ENCODE data around the gene ZNF766. TPM values are rescaled to one million over a fixed set of nuclear protein-coding genes. Genes with fewer than 3 reads are reported as not detected.
"Not testable (repeated sequence)": the region's sequence is repeated elsewhere in the genome, so short reads cannot be mapped to it uniquely, and the experiment has no call there.

ZNF766 gene
- total RNA-seq, 2 donors from 2014 or later, result 31.2 to 41.6 TPM

GRCh38 chr19:52335768-52336116 lies 66.4 kb downstream of the ZNF766 start:
- DNase-seq, result no peak
- no peaks in the 10 kb centered on the region for H3K27me3 Mint-ChIP-seq (ENCODE audit: insufficient read depth)
- Histone ChIP-seq H3K27me3 (ENCODE audit: control insufficient read depth, insufficient read depth, low read length, poor library complexity, severe bottlenecking) (no peaks in the 10 kb centered on the region), H3K4me1 (ENCODE audit: control insufficient read depth, insufficient read depth, low read length) (peaks cover 3% of the 10 kb centered on the region), H3K36me3 (ENCODE audit: control insufficient read depth, insufficient read depth, low read length) (peaks cover 12% of the 10 kb centered on the region), H3K9ac (ENCODE audit: extremely low read depth, low read length, poor library complexity, severe bottlenecking) (peak overlapping the region; percentile 91), H3K4me3 (ENCODE audit: low read length) (peak overlapping the region; percentile 98), H3K27ac (ENCODE audit: low read depth, low read length) (no peak overlapping the region), H3K9me3 (ENCODE audit: control insufficient read depth, low read length) (peaks cover 59% of the 10 kb centered on the region)
- peaks cover 31% of the 10 kb centered on the region for H3K36me3 Mint-ChIP-seq (ENCODE audit: low read depth)
- H3K27ac Mint-ChIP-seq, result peak overlapping the region; percentile 99
- H3K4me1 Mint-ChIP-seq, result peaks cover 21% of the 10 kb centered on the region
- H3K9me3 Mint-ChIP-seq, result peaks cover 46% of the 10 kb centered on the region
- TF ChIP-seq, protein P1, sequence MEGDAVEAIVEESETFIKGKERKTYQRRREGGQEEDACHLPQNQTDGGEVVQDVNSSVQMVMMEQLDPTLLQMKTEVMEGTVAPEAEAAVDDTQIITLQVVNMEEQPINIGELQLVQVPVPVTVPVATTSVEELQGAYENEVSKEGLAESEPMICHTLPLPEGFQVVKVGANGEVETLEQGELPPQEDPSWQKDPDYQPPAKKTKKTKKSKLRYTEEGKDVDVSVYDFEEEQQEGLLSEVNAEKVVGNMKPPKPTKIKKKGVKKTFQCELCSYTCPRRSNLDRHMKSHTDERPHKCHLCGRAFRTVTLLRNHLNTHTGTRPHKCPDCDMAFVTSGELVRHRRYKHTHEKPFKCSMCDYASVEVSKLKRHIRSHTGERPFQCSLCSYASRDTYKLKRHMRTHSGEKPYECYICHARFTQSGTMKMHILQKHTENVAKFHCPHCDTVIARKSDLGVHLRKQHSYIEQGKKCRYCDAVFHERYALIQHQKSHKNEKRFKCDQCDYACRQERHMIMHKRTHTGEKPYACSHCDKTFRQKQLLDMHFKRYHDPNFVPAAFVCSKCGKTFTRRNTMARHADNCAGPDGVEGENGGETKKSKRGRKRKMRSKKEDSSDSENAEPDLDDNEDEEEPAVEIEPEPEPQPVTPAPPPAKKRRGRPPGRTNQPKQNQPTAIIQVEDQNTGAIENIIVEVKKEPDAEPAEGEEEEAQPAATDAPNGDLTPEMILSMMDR (conservative IDR thresholded peaks at IDR 0.05), result no peak
- WGBS, 2 experiments (ENCODE audit: insufficient coverage in 1 of 2, insufficient read length in 1 of 2), result 68 to 92% methylated on average over 6 to 8 of the region's 9 CpGs
- peak overlapping the region; percentile 86 for H3K4me3 Mint-ChIP-seq

DNA sequence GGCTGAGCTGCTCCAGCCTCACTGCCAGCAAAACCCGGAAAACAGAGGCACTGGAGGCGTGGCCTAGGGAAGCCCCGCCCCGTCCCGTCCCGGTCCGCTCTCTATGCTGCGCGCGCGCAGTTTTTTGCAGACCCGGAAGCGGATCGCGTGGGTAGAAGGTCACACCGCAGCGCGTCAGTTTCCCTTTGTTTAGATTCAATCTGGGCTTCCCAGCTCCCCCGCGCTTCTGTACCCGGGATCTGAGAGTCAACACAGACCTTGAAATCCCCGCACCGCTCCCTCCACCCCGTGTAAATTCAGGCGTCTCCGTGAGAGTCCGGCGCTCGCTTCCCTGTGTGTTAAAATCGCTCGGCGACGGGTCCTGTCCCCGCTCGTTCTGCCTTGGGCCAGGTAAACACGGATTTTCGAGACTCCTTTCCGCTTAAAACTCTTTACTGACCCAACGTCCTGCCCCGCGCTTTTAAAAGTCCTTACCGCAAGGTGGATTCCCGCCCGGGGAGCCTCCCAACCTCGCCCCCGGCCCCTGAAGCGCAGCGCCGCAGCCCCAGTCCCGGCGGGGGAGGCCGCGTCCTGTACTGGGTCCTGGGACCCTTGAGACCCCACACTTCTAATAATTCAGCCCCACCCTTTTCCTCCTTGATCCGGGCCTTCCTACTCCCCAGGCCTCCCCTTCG lies 66.9 kb downstream of the ZNF766 start, which contains the start of gene ZNF610:
ZNF610 (plus strand) TSS at position 127 of the 674 bp plus-strand sequence. CDS start 12,930 bp downstream, outside the sequence.
- peaks cover 34% of the 10 kb centered on the region for H3K36me3 Mint-ChIP-seq (ENCODE audit: low read depth)
- 0 to 1% methylated on average over 31 to 55 of the region's 55 CpGs for WGBS, 2 experiments (ENCODE audit: insufficient coverage in 1 of 2, insufficient read length in 1 of 2)
- H3K4me3 ChIP-seq (ENCODE audit: low read length), result peak within 1 kb of the TSS; percentile 98
- H3K27me3 Mint-ChIP-seq (ENCODE audit: insufficient read depth), result no peaks in the 10 kb centered on the region
- H3K27me3 ChIP-seq (ENCODE audit: control insufficient read depth, insufficient read depth, low read length, poor library complexity, severe bottlenecking), result no peaks in the 10 kb centered on the region
- H3K4me3 Mint-ChIP-seq, result peak within 1 kb of the TSS; percentile 86
- H3K4me1 Mint-ChIP-seq, result peaks cover 21% of the 10 kb centered on the region
- H3K36me3 ChIP-seq (ENCODE audit: control insufficient read depth, insufficient read depth, low read length), result peaks cover 12% of the 10 kb centered on the region
- peak within 1 kb of the TSS; percentile 99 for H3K27ac Mint-ChIP-seq
- peak within 1 kb of the TSS; percentile 91 for H3K9ac ChIP-seq (ENCODE audit: extremely low read depth, low read length, poor library complexity, severe bottlenecking)
- TF ChIP-seq, protein P1 (conservative IDR thresholded peaks at IDR 0.05), result no peak
- peaks cover 3% of the 10 kb centered on the region for H3K4me1 ChIP-seq (ENCODE audit: control insufficient read depth, insufficient read depth, low read length)
- H3K27ac ChIP-seq (ENCODE audit: low read depth, low read length), result peak within 1 kb of the TSS; percentile 97
- H3K9me3 Mint-ChIP-seq, result peaks cover 41% of the 10 kb centered on the region
- peaks cover 57% of the 10 kb centered on the region for H3K9me3 ChIP-seq (ENCODE audit: control insufficient read depth, low read length)
- DNase-seq, result peak; percentile 93

- peak overlapping the region; percentile 97 for H3K27ac ChIP-seq (ENCODE audit: low read depth, low read length)
- Mint-ChIP-seq H3K4me1 (peaks cover 21% of the 10 kb centered on the region), H3K27ac (peak overlapping the region; percentile 99), H3K9me3 (peaks cover 35% of the 10 kb centered on the region), H3K36me3 (ENCODE audit: low read depth) (peaks cover 32% of the 10 kb centered on the region), H3K27me3 (ENCODE audit: insufficient read depth) (no peaks in the 10 kb centered on the region), H3K4me3 (peak overlapping the region; percentile 86)
- DNase-seq, result no peak
- WGBS, 2 experiments (ENCODE audit: insufficient coverage in 1 of 2, insufficient read length in 1 of 2), result 10 to 20% methylated on average over 3 to 9 of the region's 9 CpGs
- H3K9me3 ChIP-seq (ENCODE audit: control insufficient read depth, low read length), result peaks cover 53% of the 10 kb centered on the region
- no peaks in the 10 kb centered on the region for H3K27me3 ChIP-seq (ENCODE audit: control insufficient read depth, insufficient read depth, low read length, poor library complexity, severe bottlenecking)
- peaks cover 3% of the 10 kb centered on the region for H3K4me1 ChIP-seq (ENCODE audit: control insufficient read depth, insufficient read depth, low read length)
- peak overlapping the region; percentile 98 for H3K4me3 ChIP-seq (ENCODE audit: low read length)
- H3K9ac ChIP-seq (ENCODE audit: extremely low read depth, low read length, poor library complexity, severe bottlenecking), result peak overlapping the region; percentile 91
- peaks cover 12% of the 10 kb centered on the region for H3K36me3 ChIP-seq (ENCODE audit: control insufficient read depth, insufficient read depth, low read length)
- TF ChIP-seq, protein P1 (conservative IDR thresholded peaks at IDR 0.05), result no peak
Measured at GRCh38 chr19:52336791-52337381, 67.5 kb downstream of the ZNF766 start.

- peaks cover 28% of the 10 kb centered on the region for H3K36me3 Mint-ChIP-seq (ENCODE audit: low read depth)
- H3K27me3 Mint-ChIP-seq (ENCODE audit: insufficient read depth); H3K9ac ChIP-seq (ENCODE audit: extremely low read depth, low read length, poor library complexity, severe bottlenecking); H3K4me1 ChIP-seq (ENCODE audit: control insufficient read depth, insufficient read depth, low read length); H3K27me3 ChIP-seq (ENCODE audit: control insufficient read depth, insufficient read depth, low read length, poor library complexity, severe bottlenecking); H3K27ac ChIP-seq (ENCODE audit: low read depth, low read length): not testable (repeated sequence)
- peaks cover 37% of the 10 kb centered on the region for H3K9me3 ChIP-seq (ENCODE audit: control insufficient read depth, low read length)
- peak overlapping the region; percentile 92 for H3K27ac Mint-ChIP-seq
- peak overlapping the region; percentile 86 for H3K4me3 Mint-ChIP-seq
- peaks cover 16% of the 10 kb centered on the region for H3K9me3 Mint-ChIP-seq
- peak overlapping the region; percentile 98 for H3K4me3 ChIP-seq (ENCODE audit: low read length)
- DNase-seq, result peak; percentile 55
- peaks cover 23% of the 10 kb centered on the region for H3K4me1 Mint-ChIP-seq
- WGBS, 2 experiments (ENCODE audit: insufficient coverage in 1 of 2, insufficient read length in 1 of 2), result 66 to 100% methylated on average over 1 to 3 of the region's 3 CpGs
- peaks cover 12% of the 10 kb centered on the region for H3K36me3 ChIP-seq (ENCODE audit: control insufficient read depth, insufficient read depth, low read length)
Measured at GRCh38 chr19:52339022-52339421, 69.6 kb downstream of the ZNF766 start.

All from endodermal cell (in vitro differentiated cells).